ENCODE data around the gene C9.
"Not testable (repeated sequence)": the region's sequence is repeated elsewhere in the genome, so short reads cannot be mapped to it uniquely, and the experiment has no call there.

The C9 gene

GRCh38 chr5:39299962-39300361 lies 64.3 kb downstream of the C9 start:
- Histone ChIP-seq H3K4me1 (ENCODE audit: control insufficient read depth, insufficient read depth, low read length) (no peaks in the 10 kb centered on the region), H3K27me3 (ENCODE audit: control insufficient read depth, insufficient read depth, low read length) (no peaks in the 10 kb centered on the region), H3K27ac (ENCODE audit: low read length) (no peak overlapping the region), H3K9me3 (ENCODE audit: control insufficient read depth, insufficient read depth, low read length) (no peaks in the 10 kb centered on the region), H3K36me3 (ENCODE audit: control insufficient read depth, insufficient read depth, low read length) (no peaks in the 10 kb centered on the region), H3K4me3 (ENCODE audit: low read length) (no peak overlapping the region)
- DNase-seq (ENCODE audit: low read depth, low spot score) = no peak

- Histone ChIP-seq H3K36me3 (ENCODE audit: control insufficient read depth, insufficient read depth, low read length) (no peaks in the 10 kb centered on the region), H3K27ac (ENCODE audit: low read length) (no peak overlapping the region), H3K9me3 (ENCODE audit: control insufficient read depth, insufficient read depth, low read length) (no peaks in the 10 kb centered on the region), H3K4me1 (ENCODE audit: control insufficient read depth, insufficient read depth, low read length) (no peaks in the 10 kb centered on the region), H3K4me3 (ENCODE audit: low read length) (no peak overlapping the region), H3K27me3 (ENCODE audit: control insufficient read depth, insufficient read depth, low read length) (no peaks in the 10 kb centered on the region)
- DNase-seq (ENCODE audit: low read depth, low spot score) = no peak
- WGBS (ENCODE audit: insufficient coverage, insufficient read length) = no CpG with 5 or more reads among the region's 2 CpGs
Observed at GRCh38 chr5:39294736-39295135, 69.6 kb downstream of the C9 start.

- H3K36me3 ChIP-seq (ENCODE audit: control insufficient read depth, insufficient read depth, low read length) = no peaks in the 10 kb centered on the region
- no peaks in the 10 kb centered on the region for H3K4me1 ChIP-seq (ENCODE audit: control insufficient read depth, insufficient read depth, low read length)
- H3K4me3 ChIP-seq (ENCODE audit: low read length) = no peak overlapping the region
- no CpG with 5 or more reads among the region's 5 CpGs for WGBS (ENCODE audit: insufficient coverage, insufficient read length)
- no peaks in the 10 kb centered on the region for H3K27me3 ChIP-seq (ENCODE audit: control insufficient read depth, insufficient read depth, low read length)
- H3K27ac ChIP-seq (ENCODE audit: low read length) = no peak overlapping the region
- DNase-seq (ENCODE audit: low read depth, low spot score) = no peak
- H3K9me3 ChIP-seq (ENCODE audit: control insufficient read depth, insufficient read depth, low read length) = no peaks in the 10 kb centered on the region
Observed at GRCh38 chr5:39284552-39284951, 79.7 kb downstream of the C9 start.

GRCh38 chr5:39283231-39283818 lies 81.0 kb downstream of the C9 start:
- Histone ChIP-seq H3K27me3 (ENCODE audit: control insufficient read depth, insufficient read depth, low read length) (no peaks in the 10 kb centered on the region), H3K9me3 (ENCODE audit: control insufficient read depth, insufficient read depth, low read length) (no peaks in the 10 kb centered on the region), H3K4me3 (ENCODE audit: low read length) (no peak overlapping the region), H3K4me1 (ENCODE audit: control insufficient read depth, insufficient read depth, low read length) (no peaks in the 10 kb centered on the region), H3K27ac (ENCODE audit: low read length) (no peak overlapping the region), H3K36me3 (ENCODE audit: control insufficient read depth, insufficient read depth, low read length) (no peaks in the 10 kb centered on the region)
- WGBS (ENCODE audit: insufficient coverage, insufficient read length) = no CpG with 5 or more reads among the region's 3 CpGs
- DNase-seq (ENCODE audit: low read depth, low spot score) = peak; percentile 37

- Histone ChIP-seq H3K36me3 (ENCODE audit: control insufficient read depth, insufficient read depth, low read length) (no peaks in the 10 kb centered on the region), H3K4me3 (ENCODE audit: low read length) (no peak overlapping the region), H3K9me3 (ENCODE audit: control insufficient read depth, insufficient read depth, low read length) (no peaks in the 10 kb centered on the region), H3K4me1 (ENCODE audit: control insufficient read depth, insufficient read depth, low read length) (no peaks in the 10 kb centered on the region), H3K27me3 (ENCODE audit: control insufficient read depth, insufficient read depth, low read length) (no peaks in the 10 kb centered on the region), H3K27ac (ENCODE audit: low read length) (no peak overlapping the region)
- no peak for DNase-seq (ENCODE audit: low read depth, low spot score)
- WGBS (ENCODE audit: insufficient coverage, insufficient read length) = no CpG with 5 or more reads among the region's 1 CpG
Observed at GRCh38 chr5:39282561-39282960, 81.7 kb downstream of the C9 start.

- H3K27me3 ChIP-seq (ENCODE audit: control insufficient read depth, insufficient read depth, low read length); H3K9me3 ChIP-seq (ENCODE audit: control insufficient read depth, insufficient read depth, low read length); H3K36me3 ChIP-seq (ENCODE audit: control insufficient read depth, insufficient read depth, low read length); DNase-seq (ENCODE audit: low read depth, low spot score); H3K4me1 ChIP-seq (ENCODE audit: control insufficient read depth, insufficient read depth, low read length); H3K4me3 ChIP-seq (ENCODE audit: low read length); H3K27ac ChIP-seq (ENCODE audit: low read length): not testable (repeated sequence)
- no CpG with 5 or more reads among the region's 4 CpGs for WGBS (ENCODE audit: insufficient coverage, insufficient read length)
Observed at GRCh38 chr5:39275865-39276264, 88.4 kb downstream of the C9 start.

GRCh38 chr5:39274398-39275085 lies 89.8 kb downstream of the C9 start:
- DNase-seq (ENCODE audit: low read depth, low spot score) = no peak
- Histone ChIP-seq H3K36me3 (ENCODE audit: control insufficient read depth, insufficient read depth, low read length) (no peaks in the 10 kb centered on the region), H3K4me1 (ENCODE audit: control insufficient read depth, insufficient read depth, low read length) (no peaks in the 10 kb centered on the region), H3K27ac (ENCODE audit: low read length) (no peak overlapping the region), H3K27me3 (ENCODE audit: control insufficient read depth, insufficient read depth, low read length) (no peaks in the 10 kb centered on the region), H3K4me3 (ENCODE audit: low read length) (no peak overlapping the region), H3K9me3 (ENCODE audit: control insufficient read depth, insufficient read depth, low read length) (no peaks in the 10 kb centered on the region)
- WGBS (ENCODE audit: insufficient coverage, insufficient read length) = no CpG with 5 or more reads among the region's 2 CpGs

GRCh38 chr5:39273314-39273954 lies 90.9 kb downstream of the C9 start:
- no peak overlapping the region for H3K4me3 ChIP-seq (ENCODE audit: low read length)
- WGBS (ENCODE audit: insufficient coverage, insufficient read length) = no CpG with 5 or more reads among the region's 2 CpGs
- H3K27me3 ChIP-seq (ENCODE audit: control insufficient read depth, insufficient read depth, low read length) = no peaks in the 10 kb centered on the region
- no peaks in the 10 kb centered on the region for H3K4me1 ChIP-seq (ENCODE audit: control insufficient read depth, insufficient read depth, low read length)
- no peak for DNase-seq (ENCODE audit: low read depth, low spot score)
- H3K36me3 ChIP-seq (ENCODE audit: control insufficient read depth, insufficient read depth, low read length) = no peaks in the 10 kb centered on the region
- no peak overlapping the region for H3K27ac ChIP-seq (ENCODE audit: low read length)
- no peaks in the 10 kb centered on the region for H3K9me3 ChIP-seq (ENCODE audit: control insufficient read depth, insufficient read depth, low read length)

- WGBS (ENCODE audit: insufficient coverage, insufficient read length) = no CpG with 5 or more reads among the region's 14 CpGs
- H3K4me1 ChIP-seq (ENCODE audit: control insufficient read depth, insufficient read depth, low read length); H3K9me3 ChIP-seq (ENCODE audit: control insufficient read depth, insufficient read depth, low read length); H3K27me3 ChIP-seq (ENCODE audit: control insufficient read depth, insufficient read depth, low read length); H3K4me3 ChIP-seq (ENCODE audit: low read length); H3K36me3 ChIP-seq (ENCODE audit: control insufficient read depth, insufficient read depth, low read length); DNase-seq (ENCODE audit: low read depth, low spot score); H3K27ac ChIP-seq (ENCODE audit: low read length): not testable (repeated sequence)
Observed at GRCh38 chr5:39272869-39273231, 91.4 kb downstream of the C9 start.

GRCh38 chr5:39270225-39270848 lies 94.0 kb downstream of the C9 start:
- Histone ChIP-seq H3K4me3 (ENCODE audit: low read length) (no peak overlapping the region), H3K4me1 (ENCODE audit: control insufficient read depth, insufficient read depth, low read length) (no peaks in the 10 kb centered on the region), H3K27ac (ENCODE audit: low read length) (no peak overlapping the region), H3K9me3 (ENCODE audit: control insufficient read depth, insufficient read depth, low read length) (no peaks in the 10 kb centered on the region), H3K36me3 (ENCODE audit: control insufficient read depth, insufficient read depth, low read length) (no peaks in the 10 kb centered on the region), H3K27me3 (ENCODE audit: control insufficient read depth, insufficient read depth, low read length) (no peaks in the 10 kb centered on the region)
- no CpG with 5 or more reads among the region's 2 CpGs for WGBS (ENCODE audit: insufficient coverage, insufficient read length)
- DNase-seq (ENCODE audit: low read depth, low spot score) = no peak
